ENCODE measurements around the gene SEMA5A.

DNA sequence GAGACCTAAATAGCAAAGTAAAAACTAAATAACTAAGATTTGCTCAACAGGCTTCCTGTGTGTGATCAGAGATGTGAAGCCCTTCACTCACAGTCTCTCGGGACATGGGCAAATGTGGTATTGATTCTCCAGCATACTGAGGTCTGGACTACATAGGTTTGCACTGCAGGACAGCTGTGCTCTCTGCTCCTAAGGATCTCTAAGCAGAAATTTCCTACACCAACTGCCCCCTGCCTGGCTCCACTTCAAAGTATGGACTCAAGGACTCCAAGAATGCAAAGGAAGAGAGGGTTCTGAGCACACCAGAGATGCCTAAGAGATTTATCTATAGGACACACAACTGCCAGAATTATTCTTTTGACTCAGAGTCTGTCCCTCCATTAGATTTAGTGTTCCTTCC lies 487.2 kb downstream of the SEMA5A start:
- TF ChIP-seq, protein P1, sequence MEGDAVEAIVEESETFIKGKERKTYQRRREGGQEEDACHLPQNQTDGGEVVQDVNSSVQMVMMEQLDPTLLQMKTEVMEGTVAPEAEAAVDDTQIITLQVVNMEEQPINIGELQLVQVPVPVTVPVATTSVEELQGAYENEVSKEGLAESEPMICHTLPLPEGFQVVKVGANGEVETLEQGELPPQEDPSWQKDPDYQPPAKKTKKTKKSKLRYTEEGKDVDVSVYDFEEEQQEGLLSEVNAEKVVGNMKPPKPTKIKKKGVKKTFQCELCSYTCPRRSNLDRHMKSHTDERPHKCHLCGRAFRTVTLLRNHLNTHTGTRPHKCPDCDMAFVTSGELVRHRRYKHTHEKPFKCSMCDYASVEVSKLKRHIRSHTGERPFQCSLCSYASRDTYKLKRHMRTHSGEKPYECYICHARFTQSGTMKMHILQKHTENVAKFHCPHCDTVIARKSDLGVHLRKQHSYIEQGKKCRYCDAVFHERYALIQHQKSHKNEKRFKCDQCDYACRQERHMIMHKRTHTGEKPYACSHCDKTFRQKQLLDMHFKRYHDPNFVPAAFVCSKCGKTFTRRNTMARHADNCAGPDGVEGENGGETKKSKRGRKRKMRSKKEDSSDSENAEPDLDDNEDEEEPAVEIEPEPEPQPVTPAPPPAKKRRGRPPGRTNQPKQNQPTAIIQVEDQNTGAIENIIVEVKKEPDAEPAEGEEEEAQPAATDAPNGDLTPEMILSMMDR (tag by site-specific recombination; IDR thresholded peaks at IDR 0.05) = no peak
- TF ChIP-seq ZNF148 (tag by site-specific recombination; IDR thresholded peaks at IDR 0.05; ENCODE audit: borderline replicate concordance) = no peak
- no peak for TF ChIP-seq KLF8 (tag by site-specific recombination; IDR thresholded peaks at IDR 0.05)
- TF ChIP-seq ZBTB10 (tag by site-specific recombination; IDR thresholded peaks at IDR 0.05) = no peak
- no peak for TF ChIP-seq ZNF580 (tag by site-specific recombination; IDR thresholded peaks at IDR 0.05)
- no peak for TF ChIP-seq REPIN1 (tag by site-specific recombination; IDR thresholded peaks at IDR 0.05; ENCODE audit: low read depth)
- TF ChIP-seq ZBTB48 (tag by site-specific recombination; IDR thresholded peaks at IDR 0.05) = no peak
- TF ChIP-seq, protein P2, sequence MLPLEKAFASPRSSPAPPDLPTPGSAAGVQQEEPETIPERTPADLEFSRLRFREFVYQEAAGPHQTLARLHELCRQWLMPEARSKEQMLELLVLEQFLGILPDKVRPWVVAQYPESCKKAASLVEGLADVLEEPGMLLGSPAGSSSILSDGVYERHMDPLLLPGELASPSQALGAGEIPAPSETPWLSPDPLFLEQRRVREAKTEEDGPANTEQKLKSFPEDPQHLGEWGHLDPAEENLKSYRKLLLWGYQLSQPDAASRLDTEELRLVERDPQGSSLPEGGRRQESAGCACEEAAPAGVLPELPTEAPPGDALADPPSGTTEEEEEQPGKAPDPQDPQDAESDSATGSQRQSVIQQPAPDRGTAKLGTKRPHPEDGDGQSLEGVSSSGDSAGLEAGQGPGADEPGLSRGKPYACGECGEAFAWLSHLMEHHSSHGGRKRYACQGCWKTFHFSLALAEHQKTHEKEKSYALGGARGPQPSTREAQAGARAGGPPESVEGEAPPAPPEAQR (tag by site-specific recombination; IDR thresholded peaks at IDR 0.05) = no peak
- TF ChIP-seq MYNN (tag by site-specific recombination; IDR thresholded peaks at IDR 0.05; ENCODE audit: borderline replicate concordance) = no peak
- TF ChIP-seq ZFP37 (tag by site-specific recombination; IDR thresholded peaks at IDR 0.05) = no peak
